K562 (cell line): ENCODE measurements around the gene MBNL2. TPM values are rescaled to one million over a fixed set of nuclear protein-coding genes. Genes with fewer than 3 reads are reported as not detected.

ENCODE experiments used
- ATAC-seq: fragments of 200-7000 bp; cut with Tn5 transposase; 3 replicates; pipeline ENCODE4 v1.9.1; 2020; ENCODE audit warnings: moderate library complexity
- BruUV-seq: library from RNA; stranded (reverse); fragments of 400-500 nt; replicated peaks from 2 replicates; lab custom pipeline; 2021; lab: Mats Ljungman, UMichigan
- CTCF ChIA-PET: fragments of 300-600 bp; formaldehyde crosslinking; extraction: SDS; loops from one replicate; lab custom pipeline; 2021; ENCODE audit warnings: low intra/inter-chr PET ratio; lab: Yijun Ruan, JAX
- POLR2A ChIA-PET: fragments of 300-600, 350-650 bp; sonication (Branson Sonifier 250); formaldehyde crosslinking; extraction: SDS; loops from one replicate; lab custom pipeline; 2021; ENCODE audit warnings: antibody characterized with exemption, inconsistent platforms; lab: Yijun Ruan, JAX
- DNase-seq, 4 experiments: peaks; one replicate each; pipeline versions ENCODE4 v3.0.0 to v3.0.0-alpha.2; 2011 to 2018; ENCODE audit warnings: low spot score in 3 of 4, mixed read lengths in 3 of 4; ENCODE audit errors: extremely low read depth in 1 of 4
- FAIRE-seq: peaks from 2 replicates; lab custom pipeline; 2011; peaks lifted over from hg19 to GRCh38; lab: Jason Lieb, UNC
- H2AFZ ChIP-seq: 2 replicates; pipeline ENCODE4 v1.6.0; 2011; ENCODE audit warnings: low read depth, low read length, control low read depth, inconsistent platforms
- H3K27ac ChIP-seq: fragments of 200-600 bp; 3 replicates; pipeline ENCODE4 v1.8.0; 2011; ENCODE audit warnings: low read depth, mild to moderate bottlenecking, control low read depth, inconsistent platforms, low read length, moderate library complexity, mixed read lengths; ENCODE audit errors: extremely low read depth
- H3K27me3 ChIP-seq, 2 experiments: fragments of 300-600 bp in 1 of 2; 2 replicates in 1 of 2; 3 replicates in 1 of 2; pipeline versions ENCODE4 v1.6.0 to v1.8.0; 2011; ENCODE audit warnings: inconsistent platforms in 2 of 2, low read length in 2 of 2, mild to moderate bottlenecking in 1 of 2, mixed read lengths in 1 of 2, moderate library complexity in 1 of 2; ENCODE audit not compliant: control insufficient read depth in 2 of 2, insufficient read depth in 2 of 2
- H3K36me3 ChIP-seq: fragments of 300-600 bp; 3 replicates; pipeline ENCODE4 v1.8.0; 2011; ENCODE audit warnings: mild to moderate bottlenecking, low read length, inconsistent platforms; ENCODE audit not compliant: control insufficient read depth, insufficient read depth
- H3K4me1 ChIP-seq, 2 experiments: fragments of 200-600 bp in 1 of 2; replicated peaks in 1 of 2; 2 replicates in 1 of 2; 3 replicates in 1 of 2; pipeline versions ENCODE4 v1.5.1 to v1.8.0; 2011; ENCODE audit warnings: inconsistent platforms in 2 of 2, low read length in 2 of 2, mild to moderate bottlenecking in 1 of 2, mixed read lengths in 1 of 2, moderate library complexity in 1 of 2; ENCODE audit not compliant: control insufficient read depth in 2 of 2, insufficient read depth in 2 of 2
- H3K4me2 ChIP-seq: 2 replicates; pipeline ENCODE4 v1.6.1; 2011; ENCODE audit warnings: low read length, control low read depth, inconsistent platforms, mixed read lengths; ENCODE audit not compliant: insufficient read depth
- H3K4me3 ChIP-seq: fragments of 200-600 bp; sonication (generic), shearing (Covaris generic); 2 replicates; pipeline ENCODE4 v1.5.1; 2016; ENCODE audit warnings: control low read depth, inconsistent platforms
- H3K79me2 ChIP-seq: fragments of 200-600 bp; 3 replicates; pipeline ENCODE4 v1.8.0; 2011; ENCODE audit warnings: low read length, inconsistent platforms; ENCODE audit not compliant: control insufficient read depth, insufficient read depth
- H3K9ac ChIP-seq, 2 experiments: 2 replicates each; pipeline versions ENCODE4 v1.6.0 to v1.6.1; 2011; ENCODE audit warnings: low read depth in 2 of 2, low read length in 2 of 2, control low read depth in 1 of 2, inconsistent platforms in 1 of 2, mild to moderate bottlenecking in 1 of 2, mixed read lengths in 1 of 2; ENCODE audit not compliant: insufficient read depth in 1 of 2
- H3K9me1 ChIP-seq: one replicate; pipeline ENCODE4 v1.6.0; 2011; ENCODE audit warnings: inconsistent platforms, mild to moderate bottlenecking, low read length, moderate library complexity; ENCODE audit not compliant: control insufficient read depth, insufficient read depth
- H3K9me3 ChIP-seq: replicated peaks from 2 replicates; pipeline ENCODE4 v1.5.1; 2011; ENCODE audit warnings: low read depth, low read length, inconsistent platforms; ENCODE audit not compliant: control insufficient read depth, insufficient read depth
- H4K20me1 ChIP-seq: replicated peaks from 2 replicates; pipeline ENCODE4 v1.6.1; 2011; ENCODE audit warnings: low read length, inconsistent platforms, mixed read lengths; ENCODE audit not compliant: control insufficient read depth, insufficient read depth
- CEBPB ChIP-seq: fragments of 450-650 bp; IDR thresholded peaks from 2 replicates; pipeline ENCODE4 v1.6.1; 2016; ENCODE audit warnings: missing genetic modification characterization, missing compliant biosample characterization
- EWSR1 ChIP-seq: fragments of 450-650 bp; IDR thresholded peaks from 2 replicates; pipeline ENCODE4 v1.6.1; 2018; ENCODE audit warnings: borderline replicate concordance, mild to moderate bottlenecking, low read depth, moderate library complexity; ENCODE audit not compliant: partially characterized antibody
- GTF3C2 ChIP-seq: IDR thresholded peaks from 3 replicates; pipeline ENCODE4 v1.6.1; 2011; ENCODE audit warnings: borderline replicate concordance, mild to moderate bottlenecking, moderate library complexity; ENCODE audit not compliant: insufficient read length; ENCODE audit errors: extremely low read depth
- JUNB ChIP-seq: fragments of 450-650 bp; formaldehyde crosslinking; conservative IDR thresholded peaks from 2 replicates; pipeline ENCODE4 v1.4.0; 2020; ENCODE audit warnings: mild to moderate bottlenecking
- RBM34 ChIP-seq: fragments of 200-400 bp; formaldehyde crosslinking; IDR thresholded peaks from 2 replicates; pipeline ENCODE4 v1.6.1; 2018; ENCODE audit warnings: low read length, borderline replicate concordance; ENCODE audit not compliant: insufficient read depth
- SMARCB1 ChIP-seq: IDR thresholded peaks from 2 replicates; pipeline ENCODE4 v1.6.1; 2011; ENCODE audit warnings: improper control_type of control experiment, low read depth; ENCODE audit not compliant: insufficient read length
- TRIM25 ChIP-seq: fragments of 450-650 bp; IDR thresholded peaks from 2 replicates; pipeline ENCODE4 v1.7.0; 2016; ENCODE audit warnings: borderline replicate concordance
- YY1 ChIP-seq, 3 experiments: IDR thresholded peaks; 2 replicates each; pipeline ENCODE4 v1.6.1; 2011; ENCODE audit warnings: low read length in 2 of 3, mild to moderate bottlenecking in 2 of 3, moderate library complexity in 2 of 3, borderline replicate concordance in 1 of 3, control low read depth in 1 of 3, low read depth in 1 of 3; ENCODE audit not compliant: insufficient read depth in 3 of 3, insufficient replicate concordance in 2 of 3, control insufficient read depth in 1 of 3, insufficient read length in 1 of 3; ENCODE audit errors: extremely low read depth in 1 of 3
- ZNF12 ChIP-seq: sonication (generic); formaldehyde crosslinking; IDR thresholded peaks from 2 replicates; pipeline ENCODE4 v1.4.0; 2020; ENCODE audit warnings: mild to moderate bottlenecking, missing genetic modification reagents
- ZNF511 ChIP-seq: sonication (generic); formaldehyde crosslinking; IDR thresholded peaks from 2 replicates; pipeline ENCODE4 v1.8.0; 2022; ENCODE audit warnings: mild to moderate bottlenecking, missing genetic modification reagents
- ZNF551 ChIP-seq: fragments of 250-450 bp; sonication (Bioruptor Pico); IDR thresholded peaks from 2 replicates; pipeline ENCODE4 v1.5.0; 2021; ENCODE audit warnings: mild to moderate bottlenecking, moderate library complexity
- in situ Hi-C: fragments of 300-500 bp; cut with MboI; formaldehyde crosslinking; loops from 4 replicates; pipeline ENCODE4 v1.15.0; 2018; ENCODE audit warnings: inconsistent platforms, mixed read lengths
- intact Hi-C: fragments of 100-400 bp; cut with micrococcal nuclease; formaldehyde crosslinking; loops from 2 replicates; pipeline ENCODE4 v1.14.2; 2022
- polyA plus RNA-seq, 8 experiments: library from polyadenylated mRNA; depleted of rRNA in 4 of 8; stranded (reverse) in 5 of 8; unstranded in 3 of 8; fragments of >200 nt; fragmentation: Nextera tagmentation in 2 of 8; fragmentation: Illumina TruSeq in 1 of 8; extraction: Ambion mirVana in 2 of 8; extraction: Trizol in 1 of 8; gene quantifications; 2 replicates each; pipeline versions ENCODE4 v1.2.1 to v1.2.3, GENCODE V29; 2011 to 2014; ENCODE audit warnings: inconsistent platforms in 1 of 8, missing spikeins in 1 of 8
- total RNA-seq, 7 experiments: library from RNA; depleted of rRNA in 6 of 7; stranded (reverse); fragments of >200 nt in 6 of 7; fragmentation: Illumina TruSeq in 2 of 7; extraction: Trizol in 2 of 7; gene quantifications; 2 replicates each; pipeline versions ENCODE4 v1.2.1 to v1.2.3, GENCODE V29; 2011 to 2021; ENCODE audit warnings: low replicate concordance in 1 of 7

Gene MBNL2
- total and polyA plus RNA-seq, 9 of the 15 experiments (the other 6 are each of a cell fraction or from before 2014, with no cell fraction given): 7.0 to 24.8 (median 13.8) TPM

DNA sequence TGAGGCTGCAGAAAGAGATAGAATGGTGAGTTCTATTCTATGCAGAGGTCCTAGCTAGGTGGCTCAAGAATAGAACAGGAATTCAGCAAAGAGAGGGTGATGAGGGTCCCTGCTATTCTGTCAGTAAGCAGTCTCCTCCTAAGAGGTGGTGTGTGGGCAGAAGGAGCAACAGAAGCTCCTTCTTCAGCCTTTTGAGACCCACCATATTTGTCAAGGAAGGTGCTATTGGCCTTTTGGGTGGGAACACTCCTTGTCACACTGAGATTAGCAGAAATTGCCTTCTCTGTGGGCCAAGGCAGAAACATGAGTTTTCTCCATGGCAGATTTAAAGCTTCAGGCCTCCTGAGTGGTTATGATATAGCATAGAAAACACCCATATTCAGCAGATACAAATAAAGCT is 172.4 kb downstream of the MBNL2 start:
- Histone ChIP-seq H3K27ac (no peak overlapping the region), H3K27me3 (no peaks in the 10 kb centered on the region), H2AFZ (no peak overlapping the region), H3K4me3 (no peak overlapping the region), H3K4me1 (no peaks in the 10 kb centered on the region; a peak in 2 of 5 replicates), H3K9me3 (no peaks in the 10 kb centered on the region), H3K4me2 (no peak overlapping the region), H3K9ac (no peak overlapping the region), H3K79me2 (no peaks in the 10 kb centered on the region), H4K20me1 (no peaks in the 10 kb centered on the region), H3K36me3 (no peaks in the 10 kb centered on the region), H3K9me1 (no peaks in the 10 kb centered on the region)
- CTCF ChIA-PET: no interaction called here
- DNase-seq (no peak), ATAC-seq (peak; percentile 39; the same call in 2 of the 3 replicates), FAIRE-seq (no peak)
- no TSS peak for BruUV-seq
- TF ChIP-seq CEBPB (tag) (no peak), RBM34 (no peak), YY1 (IDR thresholded peaks at IDR 0.05; ENCODE audit: borderline replicate concordance in 1 of 3, control insufficient read depth in 1 of 3, extremely low read depth in 1 of 3, insufficient read depth in 3 of 3, insufficient read length in 1 of 3, insufficient replicate concordance in 2 of 3, low read depth in 1 of 3, low read length in 2 of 3) (no peak), TRIM25 (no peak), ZNF551 (CRISPR knock-in tag) (no peak), SMARCB1 (no peak), JUNB (CRISPR knock-in tag) (no peak), EWSR1 (no peak), GTF3C2 (no peak), ZNF511 (CRISPR knock-in tag) (no peak), ZNF12 (no peak)
- in situ Hi-C loops: no loop called here
- intact Hi-C loops: loop anchor here (10.0 kb wide), 1 partner anchor 180 kb away; no protein-coding TSS in a partner anchor
- POLR2A ChIA-PET: no interaction called here
